GM21515 (cell line): Measurements from ENCODE around the gene LHPP.
"Not testable (repeated sequence)": the region's sequence is repeated elsewhere in the genome, so short reads cannot be mapped to it uniquely, and the experiment has no call there.

ENCODE experiments used
- ATAC-seq: cut with Tn5 transposase; IDR thresholded peaks from one replicate; pipeline ENCODE4 v1.9.1; 2021; ENCODE audit not compliant: unreplicated experiment

Gene LHPP

GRCh38 chr10:124534826-124535601, 73.4 kb downstream of the LHPP start:
- ATAC-seq = no peak

- no peak for ATAC-seq
Observed at GRCh38 chr10:124535731-124536495, 74.3 kb downstream of the LHPP start.

GRCh38 chr10:124536496-124537050, 75.0 kb downstream of the LHPP start:
- ATAC-seq = no peak

- ATAC-seq = no peak
Observed at GRCh38 chr10:124537166-124537725, 75.6 kb downstream of the LHPP start.

- ATAC-seq = no peak
Observed at GRCh38 chr10:124537891-124538290, 76.3 kb downstream of the LHPP start.

- ATAC-seq = no peak
Observed at GRCh38 chr10:124538706-124539105, 77.1 kb downstream of the LHPP start.

- ATAC-seq = peak; percentile 62
Observed at GRCh38 chr10:124539935-124540641, 78.5 kb downstream of the LHPP start.

- no peak for ATAC-seq
Observed at GRCh38 chr10:124541076-124541903, 79.7 kb downstream of the LHPP start.

GRCh38 chr10:124542336-124542735, 80.7 kb downstream of the LHPP start:
- ATAC-seq = no peak

GRCh38 chr10:124543146-124543545, 81.5 kb downstream of the LHPP start:
- ATAC-seq = no peak

GRCh38 chr10:124543971-124544370, 82.3 kb downstream of the LHPP start:
- ATAC-seq = no peak

- no peak for ATAC-seq
Observed at GRCh38 chr10:124544711-124545110, 83.1 kb downstream of the LHPP start.

- ATAC-seq = no peak
Observed at GRCh38 chr10:124545351-124546054, 83.9 kb downstream of the LHPP start.

- no peak for ATAC-seq
Observed at GRCh38 chr10:124546055-124546369, 84.4 kb downstream of the LHPP start.

GRCh38 chr10:124546957-124547646, 85.5 kb downstream of the LHPP start:
- no peak for ATAC-seq

GRCh38 chr10:124547647-124548168, 86.1 kb downstream of the LHPP start:
- no peak for ATAC-seq

- ATAC-seq = not testable (repeated sequence)
Observed at GRCh38 chr10:124549171-124549570, 87.5 kb downstream of the LHPP start.

GRCh38 chr10:124550293-124551034, 88.8 kb downstream of the LHPP start:
- no peak for ATAC-seq
